UCSD-AML1 (cell line): ENCODE measurements around the gene RANBP9.

ENCODE experiments used
- DNase-seq: peaks from one replicate; lab custom pipeline; 2025; ENCODE audit not compliant: unreplicated experiment; lab: John Stamatoyannopoulos, UW

Gene RANBP9

GRCh38 chr6:13679996-13680395 is 31.6 kb downstream of the RANBP9 start:
- no peak for DNase-seq

GRCh38 chr6:13678255-13678983 is 33.2 kb downstream of the RANBP9 start:
- DNase-seq = no peak

GRCh38 chr6:13677878-13678254 is 33.8 kb downstream of the RANBP9 start:
- DNase-seq = no peak

GRCh38 chr6:13676551-13677156 is 35.0 kb downstream of the RANBP9 start:
- no peak for DNase-seq

- DNase-seq = no peak
Observed at GRCh38 chr6:13674533-13675190, 37.0 kb downstream of the RANBP9 start.

- DNase-seq = no peak
Observed at GRCh38 chr6:13673825-13674444, 37.7 kb downstream of the RANBP9 start.

- no peak for DNase-seq
Observed at GRCh38 chr6:13673368-13673767, 38.3 kb downstream of the RANBP9 start.

GRCh38 chr6:13672904-13673303 is 38.7 kb downstream of the RANBP9 start:
- DNase-seq = no peak

- no peak for DNase-seq
Observed at GRCh38 chr6:13671548-13672127, 40.0 kb downstream of the RANBP9 start.

GRCh38 chr6:13669476-13669875 is 42.2 kb downstream of the RANBP9 start:
- no peak for DNase-seq

GRCh38 chr6:13668291-13668928 is 43.2 kb downstream of the RANBP9 start:
- DNase-seq = no peak

GRCh38 chr6:13667655-13668054 is 44.0 kb downstream of the RANBP9 start:
- no peak for DNase-seq

- no peak for DNase-seq
Observed at GRCh38 chr6:13666194-13667105, 45.2 kb downstream of the RANBP9 start.

GRCh38 chr6:13664703-13665352 is 46.8 kb downstream of the RANBP9 start:
- no peak for DNase-seq

- no peak for DNase-seq
Observed at GRCh38 chr6:13663986-13664385, 47.6 kb downstream of the RANBP9 start.

- no peak for DNase-seq
Observed at GRCh38 chr6:13662651-13663334, 48.8 kb downstream of the RANBP9 start.

GRCh38 chr6:13661647-13662046 is 50.0 kb downstream of the RANBP9 start:
- no peak for DNase-seq

- no peak for DNase-seq
Observed at GRCh38 chr6:13660893-13661292, 50.7 kb downstream of the RANBP9 start.

- no peak for DNase-seq
Observed at GRCh38 chr6:13660273-13660672, 51.4 kb downstream of the RANBP9 start.
